B cell (primary cell): Measurements from ENCODE around the gene CBX6.

Source experiments
- CTCF ChIP-seq: fragments of 200-600 bp; IDR thresholded peaks from one replicate; pipeline ENCODE4 v1.8.0; 2022; ENCODE audit warnings: antibody characterized with exemption, mild to moderate bottlenecking
- EZH2 ChIP-seq: IDR thresholded peaks from 2 replicates; pipeline ENCODE4 v1.6.1; 2012; ENCODE audit warnings: borderline replicate concordance, low read depth, mild to moderate bottlenecking, moderate library complexity, low read length; ENCODE audit not compliant: insufficient read depth, poor library complexity, severe bottlenecking

- TF ChIP-seq CTCF (no peak), EZH2 (no peak)
Measured at GRCh38 chr22:38826801-38827200, 45.2 kb downstream of the CBX6 start.
